H9 (cell line): Measurements from ENCODE around the gene SMARCD2. TPM values are rescaled to one million over a fixed set of nuclear protein-coding genes. Genes with fewer than 3 reads are reported as not detected.

Source experiments
- DNase-seq: peaks from one replicate; pipeline ENCODE4 v3.0.0-alpha.2; 2017
- H2AFZ ChIP-seq: one replicate; pipeline ENCODE4 v1.6.1; 2013; ENCODE audit warnings: mild to moderate bottlenecking, low read length, control low read depth, moderate library complexity
- H2AK5ac ChIP-seq: 2 replicates; pipeline ENCODE4 v1.6.1; 2013; ENCODE audit warnings: low read length, control low read depth, mixed read lengths; ENCODE audit not compliant: insufficient read length
- H2BK120ac ChIP-seq: one replicate; pipeline ENCODE4 v1.6.1; 2013; ENCODE audit warnings: low read depth, mild to moderate bottlenecking, low read length, control low read depth, inconsistent platforms; ENCODE audit not compliant: poor library complexity, severe bottlenecking
- H2BK12ac ChIP-seq: 2 replicates; pipeline ENCODE4 v1.6.1; 2013; ENCODE audit warnings: low read length, control low read depth, mixed read lengths, low read depth; ENCODE audit not compliant: insufficient read length
- H2BK15ac ChIP-seq: 2 replicates; pipeline ENCODE4 v1.6.1; 2013; ENCODE audit warnings: low read depth, low read length, control low read depth
- H2BK20ac ChIP-seq: one replicate; pipeline ENCODE4 v1.6.1; 2013; ENCODE audit warnings: low read depth, mild to moderate bottlenecking, low read length, control low read depth, inconsistent platforms; ENCODE audit not compliant: poor library complexity, severe bottlenecking
- H2BK5ac ChIP-seq: 2 replicates; pipeline ENCODE4 v1.6.1; 2013; ENCODE audit warnings: low read length, control low read depth, mixed read lengths; ENCODE audit not compliant: insufficient read length
- H3K14ac ChIP-seq: 2 replicates; pipeline ENCODE4 v1.6.1; 2013; ENCODE audit warnings: low read length, control low read depth; ENCODE audit not compliant: insufficient read depth
- H3K18ac ChIP-seq: 2 replicates; pipeline ENCODE4 v1.6.1; 2013; ENCODE audit warnings: low read depth, mild to moderate bottlenecking, mixed read lengths, low read length, control low read depth; ENCODE audit not compliant: insufficient read length
- H3K23ac ChIP-seq: 2 replicates; pipeline ENCODE4 v1.6.1; 2013; ENCODE audit warnings: low read length, control low read depth, mixed read lengths, low read depth; ENCODE audit not compliant: insufficient read length
- H3K23me2 ChIP-seq: 2 replicates; pipeline ENCODE4 v1.6.1; 2013; ENCODE audit warnings: low read depth, mild to moderate bottlenecking, mixed read lengths, low read length, control low read depth; ENCODE audit not compliant: insufficient read length, poor library complexity, severe bottlenecking
- H3K27ac ChIP-seq: 2 replicates; pipeline ENCODE4 v1.5.1; 2013; ENCODE audit warnings: low read length, control low read depth, mixed read lengths, low read depth; ENCODE audit not compliant: insufficient read length
- H3K27me3 ChIP-seq: 2 replicates; pipeline ENCODE4 v1.6.1; 2013; ENCODE audit warnings: low read length, control low read depth, inconsistent platforms; ENCODE audit not compliant: insufficient read depth
- H3K4ac ChIP-seq: 2 replicates; pipeline ENCODE4 v1.6.1; 2013; ENCODE audit warnings: low read depth, mild to moderate bottlenecking, control low read depth, inconsistent platforms, low read length, moderate library complexity
- H3K4me1 ChIP-seq: 2 replicates; pipeline ENCODE4 v1.6.1; 2013; ENCODE audit warnings: low read length, control low read depth, inconsistent platforms; ENCODE audit not compliant: insufficient read depth
- H3K4me2 ChIP-seq: 2 replicates; pipeline ENCODE4 v1.6.1; 2013; ENCODE audit warnings: low read length, control low read depth, mixed read lengths; ENCODE audit not compliant: insufficient read length, insufficient read depth
- H3K56ac ChIP-seq: 2 replicates; pipeline ENCODE4 v1.6.1; 2013; ENCODE audit warnings: low read depth, mild to moderate bottlenecking, mixed read lengths, low read length, control low read depth; ENCODE audit not compliant: insufficient read length
- H3K79me1 ChIP-seq: 2 replicates; pipeline ENCODE4 v1.6.1; 2013; ENCODE audit warnings: low read depth, mild to moderate bottlenecking, moderate library complexity, low read length, control low read depth, inconsistent platforms; ENCODE audit not compliant: insufficient read depth, poor library complexity, severe bottlenecking
- H3K79me2 ChIP-seq: 2 replicates; pipeline ENCODE4 v1.6.1; 2013; ENCODE audit warnings: low read length, control low read depth, inconsistent platforms; ENCODE audit not compliant: insufficient read depth
- H3K9ac ChIP-seq: 2 replicates; pipeline ENCODE4 v1.6.1; 2013; ENCODE audit warnings: low read length, control low read depth, mixed read lengths; ENCODE audit not compliant: insufficient read length; ENCODE audit errors: extremely low read depth
- H3K9me3 ChIP-seq: one replicate; pipeline ENCODE4 v1.6.1; 2013; ENCODE audit warnings: low read depth, low read length, inconsistent platforms; ENCODE audit not compliant: control insufficient read depth
- H3T11ph ChIP-seq: one replicate; pipeline ENCODE4 v1.6.1; 2013; ENCODE audit warnings: mild to moderate bottlenecking, low read length, control low read depth, inconsistent platforms
- H4K20me1 ChIP-seq: one replicate; pipeline ENCODE4 v1.6.1; 2013; ENCODE audit not compliant: control insufficient read depth, insufficient read length, insufficient read depth
- H4K5ac ChIP-seq: 2 replicates; pipeline ENCODE4 v1.6.1; 2013; ENCODE audit warnings: low read depth, mild to moderate bottlenecking, mixed read lengths, low read length, control low read depth; ENCODE audit not compliant: insufficient read length
- H4K8ac ChIP-seq: replicated peaks from 2 replicates; pipeline ENCODE4 v1.6.1; 2013; ENCODE audit warnings: low read length, control low read depth, mixed read lengths, low read depth; ENCODE audit not compliant: insufficient read length
- H4K91ac ChIP-seq: 2 replicates; pipeline ENCODE4 v1.6.1; 2013; ENCODE audit warnings: low read depth, mild to moderate bottlenecking, moderate library complexity, mixed read lengths, low read length, control low read depth; ENCODE audit not compliant: insufficient read length
- H3K27ac Mint-ChIP-seq, 3 experiments: 2 replicates in 2 of 3; 3 replicates in 1 of 3; pipeline ENCODE4 v1.8.0; 2020 to 2021; ENCODE audit warnings: mixed read lengths in 3 of 3, mild to moderate bottlenecking in 1 of 3, moderate library complexity in 1 of 3
- H3K27me3 Mint-ChIP-seq: 2 replicates; pipeline ENCODE4 v1.8.0; 2021; ENCODE audit warnings: low read depth, mild to moderate bottlenecking, moderate library complexity, mixed read lengths
- H3K36me3 Mint-ChIP-seq, 3 experiments: 2 replicates in 2 of 3; 3 replicates in 1 of 3; pipeline ENCODE4 v1.8.0; 2020 to 2021; ENCODE audit warnings: low read depth in 3 of 3, mixed read lengths in 3 of 3; ENCODE audit not compliant: insufficient read depth in 1 of 3
- H3K4me1 Mint-ChIP-seq, 2 experiments: 2 replicates each; pipeline ENCODE4 v1.8.0; 2020; ENCODE audit warnings: mixed read lengths in 2 of 2
- H3K4me3 Mint-ChIP-seq, 2 experiments: 2 replicates in 1 of 2; 3 replicates in 1 of 2; pipeline ENCODE4 v1.8.0; 2020 to 2021; ENCODE audit warnings: mild to moderate bottlenecking in 2 of 2, mixed read lengths in 2 of 2, moderate library complexity in 1 of 2
- H3K9me3 Mint-ChIP-seq, 2 experiments: 2 replicates in 1 of 2; 3 replicates in 1 of 2; pipeline ENCODE4 v1.8.0; 2020; ENCODE audit warnings: mild to moderate bottlenecking in 2 of 2, mixed read lengths in 2 of 2, moderate library complexity in 1 of 2
- CTCF ChIP-seq: fragments of 200-600 bp; sonication (generic); conservative IDR thresholded peaks from 3 replicates; pipeline ENCODE4 v1.8.0; 2021; ENCODE audit warnings: antibody characterized with exemption, mild to moderate bottlenecking
- WGBS: extraction: QIAGEN DNeasy Blood & Tissue Kit; methylation state at CpG from one replicate; pipeline ENCODE4 v1.1.7; 2013; ENCODE audit warnings: missing lambda C conversion rate, low lambda C conversion rate, mixed read lengths; ENCODE audit not compliant: insufficient read length; ENCODE audit errors: extremely low coverage; 5-methylcytosine and 5-hydroxymethylcytosine counted together
- total RNA-seq: library from RNA; stranded (reverse); gene quantifications from 2 replicates; pipeline ENCODE4 v1.2.1, GENCODE V29; 2021

SMARCD2 gene
- total RNA-seq, 1 experiment from 2014 or later, result 68.9 TPM

- no peak overlapping the region for H3K14ac ChIP-seq
- H4K20me1 ChIP-seq, result no peaks in the 10 kb centered on the region
- H2BK5ac ChIP-seq, result no peak overlapping the region
- H4K5ac ChIP-seq, result no peak overlapping the region
- Mint-ChIP-seq H3K9me3 (no peaks in the 10 kb centered on the region), H3K36me3 (peaks cover 48 to 87% (median 78%) of the 10 kb centered on the region in 3 experiments; a peak in 6 of 7 replicates), H3K27ac (peak overlapping the region in 1 of 3 experiments; percentile 50; a peak in 1 of 7 replicates), H3K4me1 (no peaks in the 10 kb centered on the region), H3K4me3 (no peak overlapping the region), H3K27me3 (no peaks in the 10 kb centered on the region)
- no peak overlapping the region for H2BK20ac ChIP-seq
- H3T11ph ChIP-seq, result no peak overlapping the region
- H3K23me2 ChIP-seq, result no peaks in the 10 kb centered on the region
- WGBS, result no CpG with 5 or more reads among the region's 1 CpG
- H3K23ac ChIP-seq, result no peak overlapping the region
- H3K27me3 ChIP-seq, result no peaks in the 10 kb centered on the region
- no peak overlapping the region for H2AK5ac ChIP-seq
- H3K56ac ChIP-seq, result no peak overlapping the region
- no peak for TF ChIP-seq CTCF
- H3K79me2 ChIP-seq, result no peaks in the 10 kb centered on the region
- H4K8ac ChIP-seq, result no peak overlapping the region
- H2AFZ ChIP-seq, result no peak overlapping the region
- H2BK120ac ChIP-seq, result no peak overlapping the region
- no peak overlapping the region for H2BK12ac ChIP-seq
- no peak overlapping the region for H3K4ac ChIP-seq
- H3K27ac ChIP-seq, result no peak overlapping the region
- no peaks in the 10 kb centered on the region for H3K9me3 ChIP-seq
- no peaks in the 10 kb centered on the region for H3K4me1 ChIP-seq
- no peak for DNase-seq
- H4K91ac ChIP-seq, result no peak overlapping the region
- no peak overlapping the region for H3K4me2 ChIP-seq
- H2BK15ac ChIP-seq, result no peak overlapping the region
- H3K9ac ChIP-seq, result no peak overlapping the region
- H3K79me1 ChIP-seq, result no peaks in the 10 kb centered on the region
- H3K18ac ChIP-seq, result no peak overlapping the region
Observed at GRCh38 chr17:63804328-63804727, 38.2 kb downstream of the SMARCD2 start.
